NCI-H2196 treated with DMSO at 0.1 percent for 48 hours (cell line): Measurements from ENCODE around the gene ST3GAL2.

ENCODE experiments used
- DNase-seq: peaks from one replicate; lab custom pipeline; 2025; ENCODE audit not compliant: unreplicated experiment; lab: John Stamatoyannopoulos, UW

Gene ST3GAL2

GRCh38 chr16:70438585-70438968, 323 bp downstream of the ST3GAL2 start:
- no peak for DNase-seq

GRCh38 chr16:70437582-70438557, 1.0 kb downstream of the ST3GAL2 start:
- DNase-seq: no peak

GRCh38 chr16:70437017-70437581, 1.8 kb downstream of the ST3GAL2 start:
- DNase-seq: no peak

- no peak for DNase-seq
Measured at GRCh38 chr16:70434484-70435260, 4.2 kb downstream of the ST3GAL2 start.

GRCh38 chr16:70433458-70434103, 5.3 kb downstream of the ST3GAL2 start:
- no peak for DNase-seq

- DNase-seq: no peak
Measured at GRCh38 chr16:70432723-70433457, 6.0 kb downstream of the ST3GAL2 start.

- no peak for DNase-seq
Measured at GRCh38 chr16:70432356-70432722, 6.6 kb downstream of the ST3GAL2 start.

- DNase-seq: no peak
Measured at GRCh38 chr16:70430667-70431536, 8.0 kb downstream of the ST3GAL2 start.

GRCh38 chr16:70429888-70430666, 8.8 kb downstream of the ST3GAL2 start:
- DNase-seq: no peak

- DNase-seq: peak; percentile 71
Measured at GRCh38 chr16:70428178-70428998, 10.5 kb downstream of the ST3GAL2 start.

- no peak for DNase-seq
Measured at GRCh38 chr16:70427786-70428177, 11.1 kb downstream of the ST3GAL2 start.

- no peak for DNase-seq
Measured at GRCh38 chr16:70422543-70422942, 16.4 kb downstream of the ST3GAL2 start.

GRCh38 chr16:70421473-70422311, 17.2 kb downstream of the ST3GAL2 start:
- DNase-seq: no peak

- no peak for DNase-seq
Measured at GRCh38 chr16:70421014-70421413, 17.9 kb downstream of the ST3GAL2 start.

- no peak for DNase-seq
Measured at GRCh38 chr16:70419384-70420327, 19.2 kb downstream of the ST3GAL2 start.

GRCh38 chr16:70418993-70419318, 19.9 kb downstream of the ST3GAL2 start:
- no peak for DNase-seq
